Parathyroid adenoma (tissue), 2 donors: ENCODE data around the gene KLF5.

Experiments used
- H2AFZ ChIP-seq: fragments of 300-600 bp; sonication (generic); one replicate; pipeline ENCODE4 v1.7.0; 2017; ENCODE audit warnings: antibody characterized with exemption, mild to moderate bottlenecking
- H3K27ac ChIP-seq: fragments of 300-600 bp; sonication (generic); one replicate; pipeline ENCODE4 v1.7.0; 2017
- H3K27me3 ChIP-seq: fragments of 300-600 bp; sonication (generic); one replicate; pipeline ENCODE4 v1.7.0; 2017; ENCODE audit warnings: low read length; ENCODE audit not compliant: control insufficient read depth, insufficient read depth
- H3K36me3 ChIP-seq: fragments of 300-600 bp; sonication (generic); one replicate; pipeline ENCODE4 v1.7.0; 2017; ENCODE audit warnings: low read length; ENCODE audit not compliant: control insufficient read depth, insufficient read depth
- H3K4me1 ChIP-seq: fragments of 300-600 bp; sonication (generic); one replicate; pipeline ENCODE4 v1.7.0; 2017; ENCODE audit warnings: control low read depth
- H3K4me2 ChIP-seq: fragments of 300-600 bp; sonication (generic); one replicate; pipeline ENCODE4 v1.7.0; 2017; ENCODE audit warnings: low read length
- H3K4me3 ChIP-seq: fragments of 300-600 bp; sonication (generic); one replicate; pipeline ENCODE4 v1.7.0; 2017; ENCODE audit warnings: low read depth, low read length
- H3K79me2 ChIP-seq: fragments of 300-600 bp; sonication (generic); one replicate; pipeline ENCODE4 v1.7.0; 2017; ENCODE audit warnings: control low read depth
- H3K9ac ChIP-seq: fragments of 300-600 bp; sonication (generic); one replicate; pipeline ENCODE4 v1.7.0; 2017; ENCODE audit warnings: mild to moderate bottlenecking
- H3K9me3 ChIP-seq: fragments of 300-600 bp; sonication (generic); one replicate; pipeline ENCODE4 v1.7.0; 2017; ENCODE audit warnings: low read length; ENCODE audit not compliant: control insufficient read depth
- TF ChIP-seq, protein P1 (sequence below): fragments of 300-600 bp; sonication (generic); IDR thresholded peaks from one replicate; pipeline ENCODE4 v1.7.0; 2017; ENCODE audit warnings: antibody characterized with exemption, mild to moderate bottlenecking
- donor health status: primary hyperparathyroidism.

The KLF5 gene

DNA sequence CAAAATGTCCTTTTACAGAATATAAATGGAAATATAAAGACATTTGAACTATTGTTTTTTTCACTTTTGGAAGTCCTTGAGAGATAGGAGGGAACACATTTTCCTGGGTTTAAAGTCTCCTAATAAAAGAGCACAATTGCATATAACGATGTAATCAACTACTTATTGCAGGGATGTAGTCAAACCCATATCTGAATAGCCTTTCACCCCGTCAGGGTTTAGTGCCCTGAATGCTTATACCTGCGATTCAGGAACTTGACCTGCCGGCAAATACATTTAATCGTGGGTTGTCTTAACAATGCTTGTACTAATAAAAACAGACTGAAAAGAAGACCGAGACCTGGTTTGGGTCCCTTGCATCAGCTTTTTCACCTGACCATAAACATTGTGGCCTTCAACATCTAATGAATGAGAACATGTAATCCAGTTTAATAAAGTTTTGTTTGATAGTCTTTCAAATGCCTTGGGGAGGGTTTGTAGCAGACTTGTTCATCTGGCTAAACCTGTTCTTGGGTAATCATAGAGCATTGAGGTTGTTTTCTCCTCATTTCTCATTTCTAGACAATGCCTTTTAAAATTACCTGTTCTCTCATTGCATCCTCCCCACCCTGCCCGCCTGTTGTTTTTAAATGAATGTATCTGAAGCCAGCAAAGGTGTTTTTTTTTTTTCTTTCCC, 7.0 kb downstream of the KLF5 start:
- H3K4me2 ChIP-seq: no peak overlapping the region
- TF ChIP-seq, protein P1, sequence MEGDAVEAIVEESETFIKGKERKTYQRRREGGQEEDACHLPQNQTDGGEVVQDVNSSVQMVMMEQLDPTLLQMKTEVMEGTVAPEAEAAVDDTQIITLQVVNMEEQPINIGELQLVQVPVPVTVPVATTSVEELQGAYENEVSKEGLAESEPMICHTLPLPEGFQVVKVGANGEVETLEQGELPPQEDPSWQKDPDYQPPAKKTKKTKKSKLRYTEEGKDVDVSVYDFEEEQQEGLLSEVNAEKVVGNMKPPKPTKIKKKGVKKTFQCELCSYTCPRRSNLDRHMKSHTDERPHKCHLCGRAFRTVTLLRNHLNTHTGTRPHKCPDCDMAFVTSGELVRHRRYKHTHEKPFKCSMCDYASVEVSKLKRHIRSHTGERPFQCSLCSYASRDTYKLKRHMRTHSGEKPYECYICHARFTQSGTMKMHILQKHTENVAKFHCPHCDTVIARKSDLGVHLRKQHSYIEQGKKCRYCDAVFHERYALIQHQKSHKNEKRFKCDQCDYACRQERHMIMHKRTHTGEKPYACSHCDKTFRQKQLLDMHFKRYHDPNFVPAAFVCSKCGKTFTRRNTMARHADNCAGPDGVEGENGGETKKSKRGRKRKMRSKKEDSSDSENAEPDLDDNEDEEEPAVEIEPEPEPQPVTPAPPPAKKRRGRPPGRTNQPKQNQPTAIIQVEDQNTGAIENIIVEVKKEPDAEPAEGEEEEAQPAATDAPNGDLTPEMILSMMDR: no peak
- H2AFZ ChIP-seq: no peak overlapping the region
- H3K79me2 ChIP-seq: no peaks in the 10 kb centered on the region
- no peaks in the 10 kb centered on the region for H3K36me3 ChIP-seq
- H3K4me1 ChIP-seq: no peaks in the 10 kb centered on the region
- H3K9ac ChIP-seq: no peak overlapping the region
- H3K27me3 ChIP-seq: no peaks in the 10 kb centered on the region
- H3K4me3 ChIP-seq: no peak overlapping the region
- H3K27ac ChIP-seq: no peak overlapping the region
- H3K9me3 ChIP-seq: no peaks in the 10 kb centered on the region

DNA sequence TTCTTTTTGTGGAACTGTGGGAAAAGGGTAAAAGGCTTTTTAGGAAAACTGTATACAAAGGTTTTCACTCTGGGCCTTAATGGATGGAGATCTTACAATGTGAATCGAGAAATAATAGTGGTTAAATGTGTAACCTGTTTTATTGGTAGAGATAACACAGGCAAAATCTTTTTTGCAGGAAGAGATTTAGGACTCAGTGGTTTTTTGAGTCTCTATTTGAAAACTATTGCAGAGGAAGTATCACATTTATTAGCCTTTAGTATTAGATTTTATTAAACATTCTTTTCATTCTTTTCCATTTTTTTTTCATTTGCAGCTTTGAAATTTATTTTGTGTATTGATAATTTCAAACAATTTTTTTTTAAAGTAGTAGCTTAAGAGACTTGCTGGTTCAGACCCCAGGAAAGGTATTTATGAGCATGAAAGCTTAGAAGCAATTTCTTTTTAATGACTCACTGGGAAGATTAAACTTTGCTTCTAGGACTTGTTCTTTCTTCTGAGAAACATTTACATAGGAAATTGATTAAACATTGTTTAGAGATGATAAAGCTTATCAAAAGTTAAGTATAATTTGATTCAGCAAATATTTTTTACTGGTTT, 10.5 kb downstream of the KLF5 start:
- no peaks in the 10 kb centered on the region for H3K9me3 ChIP-seq
- H3K4me3 ChIP-seq: no peak overlapping the region
- H3K27ac ChIP-seq: no peak overlapping the region
- H3K9ac ChIP-seq: no peak overlapping the region
- no peak overlapping the region for H3K4me2 ChIP-seq
- no peaks in the 10 kb centered on the region for H3K36me3 ChIP-seq
- no peaks in the 10 kb centered on the region for H3K79me2 ChIP-seq
- no peaks in the 10 kb centered on the region for H3K27me3 ChIP-seq
- no peak overlapping the region for H2AFZ ChIP-seq
- H3K4me1 ChIP-seq: no peaks in the 10 kb centered on the region
- TF ChIP-seq, protein P1: no peak

DNA sequence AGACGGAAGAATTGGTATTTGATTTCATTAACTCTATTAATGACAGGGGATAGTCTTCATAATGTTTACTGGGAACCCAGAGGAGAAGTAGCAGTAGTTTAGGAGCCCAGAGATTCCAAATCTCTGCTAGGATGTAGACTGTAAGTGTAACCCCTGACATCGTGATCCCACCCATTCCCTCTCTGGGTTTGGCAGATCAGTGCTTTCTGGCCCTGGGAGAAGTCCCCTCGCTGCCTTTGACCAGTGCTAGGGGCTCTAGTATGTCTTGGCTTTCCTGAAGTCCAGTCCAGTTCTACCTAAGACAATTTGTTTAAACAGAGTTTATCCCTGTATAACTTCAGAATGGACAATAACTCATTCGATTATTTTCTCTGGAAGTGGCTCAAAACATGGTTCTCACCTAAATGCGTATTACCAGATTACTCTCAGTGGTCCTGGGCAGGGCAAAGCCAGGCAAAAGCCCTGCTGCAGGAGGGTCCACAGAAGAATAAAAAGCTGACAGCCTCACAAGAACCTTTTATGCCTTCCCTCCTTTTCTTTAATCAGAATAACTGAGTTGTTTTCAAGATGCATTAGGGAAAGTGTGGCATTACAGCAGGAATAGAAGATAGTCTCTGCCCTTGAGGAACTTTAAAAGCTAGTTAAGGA, 11.8 kb downstream of the KLF5 start:
- no peaks in the 10 kb centered on the region for H3K27me3 ChIP-seq
- H3K79me2 ChIP-seq: no peaks in the 10 kb centered on the region
- no peaks in the 10 kb centered on the region for H3K36me3 ChIP-seq
- H2AFZ ChIP-seq: no peak overlapping the region
- no peak overlapping the region for H3K4me3 ChIP-seq
- no peak overlapping the region for H3K9ac ChIP-seq
- no peaks in the 10 kb centered on the region for H3K4me1 ChIP-seq
- no peak overlapping the region for H3K4me2 ChIP-seq
- no peak overlapping the region for H3K27ac ChIP-seq
- TF ChIP-seq, protein P1: no peak
- no peaks in the 10 kb centered on the region for H3K9me3 ChIP-seq

DNA sequence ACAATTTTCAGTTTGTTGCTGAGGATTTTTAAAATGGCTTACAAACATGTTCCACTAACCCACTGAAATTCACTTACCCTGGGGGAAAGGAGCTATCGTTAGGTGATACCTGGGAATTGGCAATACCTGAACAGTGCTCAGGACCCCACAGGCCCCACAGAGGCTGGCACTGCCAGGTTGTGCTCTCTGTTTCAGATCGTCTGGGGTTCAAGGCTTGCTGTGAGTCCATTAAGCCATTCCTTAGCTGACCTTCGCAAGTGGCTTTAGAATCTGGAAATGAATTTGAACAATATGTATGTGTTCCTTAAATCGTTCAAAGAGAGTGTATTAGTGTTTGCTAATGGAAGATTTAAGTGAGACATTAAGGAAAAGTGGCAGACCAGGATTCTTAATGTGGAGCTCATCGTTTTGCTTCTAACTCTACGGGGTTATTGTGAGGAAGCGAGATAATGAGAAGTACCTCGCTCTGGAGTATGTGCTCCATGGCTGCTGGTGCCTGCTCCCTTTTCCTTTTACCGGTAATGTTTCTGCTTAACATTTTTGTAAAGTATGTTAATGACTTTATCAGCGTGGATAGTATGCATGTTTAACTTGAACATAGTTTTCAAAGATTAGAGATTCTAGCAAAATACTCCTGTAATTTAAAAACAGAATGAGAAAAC, 13.6 kb downstream of the KLF5 start:
- TF ChIP-seq, protein P1: no peak
- Histone ChIP-seq H3K27me3 (no peaks in the 10 kb centered on the region), H3K4me3 (no peak overlapping the region), H3K4me2 (no peak overlapping the region), H3K9ac (no peak overlapping the region), H3K27ac (no peak overlapping the region), H3K4me1 (no peaks in the 10 kb centered on the region), H3K9me3 (no peaks in the 10 kb centered on the region), H3K79me2 (no peaks in the 10 kb centered on the region), H3K36me3 (no peaks in the 10 kb centered on the region), H2AFZ (no peak overlapping the region)
